WTC11 (cell line): ENCODE measurements around the gene AQP11. TPM values are rescaled to one million over a fixed set of nuclear protein-coding genes. Genes with fewer than 3 reads are reported as not detected.

Experiments used
- ATAC-seq: fragments of 200-7000 bp; cut with Tn5 transposase; 2 replicates; pipeline ENCODE4 v1.10.0; 2021; ENCODE audit warnings: mild to moderate bottlenecking, moderate library complexity
- CTCF ChIA-PET: fragments of 300-600 bp; sonication (Branson Sonifier 250); formaldehyde crosslinking; loops from one replicate; lab custom pipeline; 2021; ENCODE audit warnings: antibody characterized with exemption; lab: Charles Lee
- POLR2A ChIA-PET: fragments of 350-600 bp; sonication (Branson Sonifier 250); formaldehyde crosslinking; loops from one replicate; lab custom pipeline; 2021; ENCODE audit warnings: antibody characterized with exemption; lab: Charles Lee
- DNase-seq: peaks from one replicate; pipeline ENCODE4 v3.0.0; 2021; ENCODE audit warnings: low spot score
- H3K27ac Mint-ChIP-seq: 2 replicates; pipeline ENCODE4 v1.8.0; 2021; ENCODE audit warnings: mixed read lengths
- H3K27me3 Mint-ChIP-seq: 2 replicates; pipeline ENCODE4 v1.8.0; 2021; ENCODE audit warnings: low read depth, mild to moderate bottlenecking, moderate library complexity, mixed read lengths
- H3K36me3 Mint-ChIP-seq: 2 replicates; pipeline ENCODE4 v1.8.0; 2021; ENCODE audit warnings: mixed read lengths
- H3K4me1 Mint-ChIP-seq: 2 replicates; pipeline ENCODE4 v1.8.0; 2022; ENCODE audit warnings: mixed read lengths
- H3K4me3 Mint-ChIP-seq: 2 replicates; pipeline ENCODE4 v1.8.0; 2021; ENCODE audit warnings: mild to moderate bottlenecking, moderate library complexity, mixed read lengths
- H3K9me3 Mint-ChIP-seq: 2 replicates; pipeline ENCODE4 v1.8.0; 2021; ENCODE audit warnings: mixed read lengths
- ATF1 ChIP-seq: sonication (generic); formaldehyde crosslinking; IDR thresholded peaks from 2 replicates; pipeline ENCODE4 v1.8.1; 2023; ENCODE audit warnings: mild to moderate bottlenecking, moderate library complexity, missing genetic modification reagents
- ATF2 ChIP-seq: sonication (generic); formaldehyde crosslinking; IDR thresholded peaks from 2 replicates; pipeline ENCODE4 v1.8.1; 2022; ENCODE audit warnings: low read depth, missing genetic modification reagents, borderline replicate concordance
- ATF3 ChIP-seq: sonication (generic); formaldehyde crosslinking; conservative IDR thresholded peaks from 2 replicates; pipeline ENCODE4 v1.8.1; 2022; ENCODE audit warnings: mild to moderate bottlenecking, missing genetic modification reagents
- ESRRA ChIP-seq: sonication (generic); formaldehyde crosslinking; IDR thresholded peaks from 2 replicates; pipeline ENCODE4 v1.8.1; 2022; ENCODE audit warnings: mild to moderate bottlenecking, missing genetic modification reagents, borderline replicate concordance
- FOXP4 ChIP-seq: sonication (generic); formaldehyde crosslinking; IDR thresholded peaks from 2 replicates; pipeline ENCODE4 v1.8.0; 2022; ENCODE audit warnings: mild to moderate bottlenecking, missing genetic modification reagents
- GRHL2 ChIP-seq: fragments of 250-450 bp; sonication (Bioruptor Pico); IDR thresholded peaks from 2 replicates; pipeline ENCODE4 v1.8.0; 2022; ENCODE audit warnings: mild to moderate bottlenecking, moderate library complexity; ENCODE audit not compliant: insufficient replicate concordance, severe bottlenecking
- HMGA2 ChIP-seq: fragments of 250-450 bp; sonication (Bioruptor Pico); IDR thresholded peaks from 2 replicates; pipeline ENCODE4 v1.4.0; 2021; ENCODE audit warnings: mild to moderate bottlenecking, moderate library complexity
- IRF2 ChIP-seq: sonication (generic); formaldehyde crosslinking; IDR thresholded peaks from 2 replicates; pipeline ENCODE4 v1.8.0; 2022; ENCODE audit warnings: low read depth, missing genetic modification reagents, borderline replicate concordance
- JAZF1 ChIP-seq: fragments of 250-450 bp; sonication (Bioruptor Pico); IDR thresholded peaks from 2 replicates; pipeline ENCODE4 v1.9.0; 2021; ENCODE audit warnings: moderate library complexity, mild to moderate bottlenecking, inconsistent platforms
- PRDM15 ChIP-seq: sonication (generic); formaldehyde crosslinking; IDR thresholded peaks from 2 replicates; pipeline ENCODE4 v1.8.0; 2022; ENCODE audit warnings: missing genetic modification reagents
- SMAD4 ChIP-seq: sonication (generic); formaldehyde crosslinking; IDR thresholded peaks from 2 replicates; pipeline ENCODE4 v1.8.0; 2022; ENCODE audit warnings: mild to moderate bottlenecking, missing genetic modification reagents
- SOX15 ChIP-seq: fragments of 250-450 bp; sonication (Bioruptor Pico); IDR thresholded peaks from 2 replicates; pipeline ENCODE4 v1.9.0; 2021; ENCODE audit warnings: mild to moderate bottlenecking
- STAT6 ChIP-seq: sonication (generic); formaldehyde crosslinking; conservative IDR thresholded peaks from 2 replicates; pipeline ENCODE4 v1.8.1; 2023; ENCODE audit warnings: mild to moderate bottlenecking, low read depth, missing genetic modification reagents, moderate library complexity
- TCF7 ChIP-seq: sonication (generic); formaldehyde crosslinking; IDR thresholded peaks from 2 replicates; pipeline ENCODE4 v1.8.0; 2022; ENCODE audit warnings: mild to moderate bottlenecking, low read depth, missing genetic modification reagents, moderate library complexity
- USF2 ChIP-seq: sonication (generic); formaldehyde crosslinking; IDR thresholded peaks from 2 replicates; pipeline ENCODE4 v1.8.1; 2023; ENCODE audit warnings: mild to moderate bottlenecking, missing genetic modification reagents, moderate library complexity
- ZBTB21 ChIP-seq: sonication (generic); formaldehyde crosslinking; IDR thresholded peaks from 2 replicates; pipeline ENCODE4 v1.8.1; 2023; ENCODE audit warnings: mild to moderate bottlenecking, missing genetic modification reagents, borderline replicate concordance
- ZNF317 ChIP-seq: sonication (generic); formaldehyde crosslinking; IDR thresholded peaks from 2 replicates; pipeline ENCODE4 v1.8.1; 2023; ENCODE audit warnings: low read depth, mild to moderate bottlenecking, moderate library complexity, missing genetic modification reagents, borderline replicate concordance
- ZNF423 ChIP-seq: fragments of 250-450 bp; sonication (Bioruptor Pico); IDR thresholded peaks from 2 replicates; pipeline ENCODE4 v2.1.2; 2022; ENCODE audit warnings: mild to moderate bottlenecking, moderate library complexity
- ZNF425 ChIP-seq: fragments of 250-450 bp; sonication (Bioruptor Pico); conservative IDR thresholded peaks from 2 replicates; pipeline ENCODE4 v1.9.0; 2021; ENCODE audit warnings: mild to moderate bottlenecking
- ZNF671 ChIP-seq: fragments of 250-450 bp; sonication (Bioruptor Pico); IDR thresholded peaks from 2 replicates; pipeline ENCODE4 v1.8.0; 2021; ENCODE audit warnings: mild to moderate bottlenecking
- total RNA-seq: library from RNA; stranded (reverse); gene quantifications from 3 replicates; pipeline ENCODE4 v1.2.3, GENCODE V29; 2021

The AQP11 gene
- total RNA-seq, 1 experiment from 2014 or later, result 1.2 TPM

- no peaks in the 10 kb centered on the region for H3K36me3 Mint-ChIP-seq
- CTCF ChIA-PET, result no interaction called here
- POLR2A ChIA-PET, result no interaction called here
- TF ChIP-seq GRHL2 (no peak), ATF3 (CRISPR knock-in tag) (no peak), SOX15 (CRISPR knock-in tag) (no peak), JAZF1 (CRISPR knock-in tag) (no peak), TCF7 (CRISPR knock-in tag) (no peak), ZNF423 (CRISPR knock-in tag) (no peak), SMAD4 (CRISPR knock-in tag) (no peak), STAT6 (CRISPR knock-in tag) (no peak), ZNF425 (CRISPR knock-in tag) (no peak), ATF2 (CRISPR knock-in tag) (no peak), ESRRA (CRISPR knock-in tag) (no peak), ZNF317 (CRISPR knock-in tag) (no peak), USF2 (CRISPR knock-in tag) (no peak), PRDM15 (CRISPR knock-in tag) (no peak), HMGA2 (no peak), FOXP4 (CRISPR knock-in tag) (no peak), ATF1 (CRISPR knock-in tag) (no peak), IRF2 (CRISPR knock-in tag) (no peak), ZNF671 (CRISPR knock-in tag) (no peak), ZBTB21 (CRISPR knock-in tag) (no peak)
- H3K9me3 Mint-ChIP-seq, result 0 out of 2 replicates have a peak, but pooled peaks cover 4% of the 10 kb centered on the region
- H3K4me1 Mint-ChIP-seq, result peaks cover 45% of the 10 kb centered on the region
- ATAC-seq, result no peak
- H3K4me3 Mint-ChIP-seq, result no peak overlapping the region
- DNase-seq, result no peak
- H3K27ac Mint-ChIP-seq, result no peak overlapping the region
- no peaks in the 10 kb centered on the region; the same call in none of the 2 replicates for H3K27me3 Mint-ChIP-seq
Observed at GRCh38 chr11:77568306-77568705, 21.4 kb upstream of the AQP11 start.
